HG02678 (cell line): ENCODE measurements around the gene HSFX3.
A peak's percentile ranks its signal among the peaks of the same experiment; 100 is the strongest.
"Not testable (repeated sequence)": the region's sequence is repeated elsewhere in the genome, so short reads cannot be mapped to it uniquely, and the experiment has no call there.

Source experiments
- ATAC-seq: cut with Tn5 transposase; IDR thresholded peaks from one replicate; pipeline ENCODE4 v1.9.1; 2021; ENCODE audit warnings: mild to moderate bottlenecking, moderate library complexity; ENCODE audit not compliant: unreplicated experiment

The HSFX3 gene, protein sequence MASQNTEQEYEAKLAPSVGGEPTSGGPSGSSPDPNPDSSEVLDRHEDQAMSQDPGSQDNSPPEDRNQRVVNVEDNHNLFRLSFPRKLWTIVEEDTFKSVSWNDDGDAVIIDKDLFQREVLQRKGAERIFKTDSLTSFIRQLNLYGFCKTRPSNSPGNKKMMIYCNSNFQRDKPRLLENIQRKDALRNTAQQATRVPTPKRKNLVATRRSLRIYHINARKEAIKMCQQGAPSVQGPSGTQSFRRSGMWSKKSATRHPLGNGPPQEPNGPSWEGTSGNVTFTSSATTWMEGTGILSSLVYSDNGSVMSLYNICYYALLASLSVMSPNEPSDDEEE

DNA sequence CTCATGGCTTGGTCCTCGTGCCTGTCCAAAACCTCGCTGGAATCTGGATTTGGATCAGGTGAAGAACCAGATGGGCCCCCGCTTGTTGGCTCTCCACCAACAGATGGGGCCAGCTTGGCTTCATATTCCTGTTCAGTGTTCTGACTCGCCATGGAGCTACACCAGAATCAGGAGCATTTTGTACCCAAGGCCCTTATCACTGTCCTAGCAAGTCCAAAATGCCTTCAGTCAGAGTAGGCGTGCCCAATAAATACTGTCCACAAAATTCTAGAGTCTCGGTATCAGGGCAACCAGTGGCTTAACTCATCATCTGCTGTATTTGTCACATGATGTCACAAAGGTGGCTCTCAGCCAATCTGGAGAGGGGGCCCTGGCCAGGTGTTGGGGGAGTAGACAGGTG is at the start of gene HSFX3:
Gene HSFX3 (minus strand): TSS at position 224 of the 400 bp plus-strand sequence. CDS start 72 bp downstream, at position 152.
- not testable (repeated sequence) for ATAC-seq

DNA sequence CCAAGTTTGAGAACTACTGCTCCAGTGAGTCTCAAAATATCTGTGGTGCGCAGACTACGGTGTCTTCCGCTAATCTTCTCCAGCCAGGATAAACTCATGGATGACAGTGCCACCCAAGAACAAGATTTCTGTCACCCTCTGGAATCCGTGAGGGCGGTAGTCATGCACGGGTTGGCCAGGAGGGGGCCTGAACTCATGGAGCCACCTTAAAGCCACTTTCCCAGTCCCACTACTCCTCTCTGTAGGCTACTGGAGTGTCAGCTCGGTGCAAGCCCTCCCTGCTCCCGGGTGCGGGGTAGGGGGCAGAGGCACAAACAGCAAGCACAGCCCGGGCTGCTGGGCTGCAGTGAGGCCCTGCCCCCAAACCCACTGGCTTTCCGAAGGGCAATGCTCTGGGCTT is 48.9 kb upstream of the HSFX3 start:
- not testable (repeated sequence) for ATAC-seq

DNA sequence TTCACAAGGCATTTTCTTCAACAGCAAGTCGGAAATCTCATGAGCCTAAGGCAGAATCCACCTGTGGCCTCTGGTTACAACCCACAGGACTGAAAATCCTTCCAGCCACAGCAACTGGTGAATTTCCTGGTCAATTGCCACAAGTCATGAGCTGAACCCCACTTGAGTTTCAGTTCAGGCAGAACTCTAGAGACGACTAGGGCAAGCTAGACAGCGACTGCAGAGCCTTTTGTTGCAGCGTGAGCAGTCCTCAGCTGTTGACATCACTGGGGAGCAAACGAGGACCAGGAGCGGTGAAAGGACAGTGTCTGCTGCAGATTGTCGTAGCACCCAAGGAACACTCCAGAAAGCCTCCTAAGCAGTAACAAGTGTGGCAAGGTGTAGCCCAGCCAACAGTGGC is 46.2 kb upstream of the HSFX3 start:
- ATAC-seq, result not testable (repeated sequence)

DNA sequence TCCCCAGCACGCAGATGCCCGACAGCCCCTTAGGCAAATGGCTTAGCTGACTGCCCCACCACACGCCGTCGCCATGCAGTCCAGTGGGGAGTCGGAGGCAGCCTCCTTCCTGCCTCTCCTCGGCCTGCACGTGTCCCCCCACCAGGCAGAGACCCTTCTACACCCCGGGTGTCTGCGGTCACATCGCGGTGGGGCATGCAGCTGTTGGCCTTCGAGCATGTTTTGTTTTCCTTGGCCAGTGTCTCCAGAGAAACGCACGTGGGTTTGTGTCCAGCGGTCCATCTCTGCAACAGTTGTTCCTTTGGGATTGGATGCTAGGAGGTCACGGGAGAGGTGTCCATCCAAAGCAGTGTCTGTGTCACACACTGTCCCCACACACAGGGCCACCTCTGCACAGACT is 45.5 kb upstream of the HSFX3 start, which contains the start of gene HSFX2:
Gene HSFX2 (minus strand): TSS at position 101 of the 400 bp plus-strand sequence. CDS start 614 bp downstream, outside the sequence.
- not testable (repeated sequence) for ATAC-seq

DNA sequence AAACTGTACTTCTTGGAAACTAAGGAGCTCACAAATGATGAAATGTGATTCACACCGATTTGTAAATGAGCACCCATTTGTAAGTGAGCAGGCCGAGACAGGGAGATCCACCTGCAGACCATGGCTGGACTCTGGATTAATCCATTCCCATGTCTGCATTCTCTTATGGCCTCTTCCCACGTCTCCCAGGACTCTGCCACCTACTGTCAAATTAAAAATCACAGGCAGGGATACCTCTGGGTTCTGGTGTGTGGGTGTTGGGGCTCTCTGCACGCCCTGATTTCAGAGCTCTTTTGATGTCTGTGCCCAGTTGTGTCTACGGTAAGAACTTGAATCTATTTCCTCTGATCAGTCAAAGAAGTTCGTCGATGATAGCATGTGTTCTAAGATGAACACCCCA is 41.3 kb upstream of the HSFX3 start:
- ATAC-seq, result not testable (repeated sequence)

DNA sequence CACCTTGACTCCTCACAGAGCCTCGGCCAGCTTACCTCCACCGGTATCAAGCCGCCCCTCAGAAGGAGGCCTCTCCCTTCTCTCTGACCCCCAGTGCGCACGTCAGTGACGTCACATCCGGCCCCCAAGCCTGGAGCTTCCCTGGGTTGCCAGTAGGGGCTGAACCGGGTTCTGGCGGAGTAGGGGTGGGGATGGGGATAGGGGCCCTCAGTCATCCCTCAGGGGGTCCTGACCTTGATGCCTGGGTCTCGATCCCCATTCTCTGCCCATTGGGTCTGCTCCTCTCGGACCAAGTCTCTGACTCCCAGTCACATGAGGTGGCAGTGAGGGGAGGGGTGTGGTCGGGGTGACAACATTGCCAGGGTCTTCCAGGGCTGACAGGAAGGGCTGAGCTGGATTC is 37.6 kb upstream of the HSFX3 start, which contains the start of gene MAGEA9B:
Gene MAGEA9B (minus strand): TSS at position 101 of the 400 bp plus-strand sequence. CDS start 4,280 bp downstream, outside the sequence.
- ATAC-seq, result not testable (repeated sequence)

DNA sequence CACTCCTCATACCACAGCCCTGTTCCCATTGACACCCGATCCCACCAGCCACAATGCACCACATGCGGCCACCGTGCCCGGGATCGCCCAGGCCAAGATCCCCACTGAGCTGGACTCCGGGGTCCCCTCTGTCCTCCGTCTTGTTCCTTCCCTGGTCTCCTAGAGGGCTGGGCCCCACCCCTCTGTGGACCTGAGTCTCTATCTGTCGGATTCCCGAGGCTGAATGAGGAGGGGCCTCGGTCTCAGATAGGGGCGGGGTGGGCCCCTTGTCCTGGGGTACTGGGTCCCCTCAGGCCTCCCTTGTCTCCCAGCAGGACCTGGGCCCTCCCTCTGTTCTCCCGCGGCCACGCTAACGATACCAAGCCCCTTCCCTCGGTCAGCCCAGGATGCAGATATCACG is 35.9 kb upstream of the HSFX3 start:
- not testable (repeated sequence) for ATAC-seq

DNA sequence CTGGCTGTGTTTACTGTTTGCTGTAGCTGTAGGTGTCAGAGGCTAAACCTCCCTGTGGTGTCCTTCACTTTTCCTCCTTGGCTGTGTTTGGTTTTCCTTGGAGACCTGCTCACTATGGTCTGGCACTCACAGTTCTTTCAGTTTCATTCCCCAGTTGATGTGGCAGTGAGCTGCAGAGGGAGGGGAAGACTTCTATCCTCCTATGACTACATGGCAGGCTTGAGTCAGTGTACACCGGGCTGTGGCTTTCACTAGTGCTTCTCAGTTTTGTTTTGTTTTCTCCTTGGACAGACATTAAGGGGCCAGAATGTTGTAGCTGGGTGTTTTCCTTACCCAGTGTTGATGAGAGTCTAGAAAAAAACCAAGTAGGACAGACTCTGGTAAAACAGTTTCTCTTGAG is 23.7 kb upstream of the HSFX3 start:
- peak; percentile 100 for ATAC-seq

DNA sequence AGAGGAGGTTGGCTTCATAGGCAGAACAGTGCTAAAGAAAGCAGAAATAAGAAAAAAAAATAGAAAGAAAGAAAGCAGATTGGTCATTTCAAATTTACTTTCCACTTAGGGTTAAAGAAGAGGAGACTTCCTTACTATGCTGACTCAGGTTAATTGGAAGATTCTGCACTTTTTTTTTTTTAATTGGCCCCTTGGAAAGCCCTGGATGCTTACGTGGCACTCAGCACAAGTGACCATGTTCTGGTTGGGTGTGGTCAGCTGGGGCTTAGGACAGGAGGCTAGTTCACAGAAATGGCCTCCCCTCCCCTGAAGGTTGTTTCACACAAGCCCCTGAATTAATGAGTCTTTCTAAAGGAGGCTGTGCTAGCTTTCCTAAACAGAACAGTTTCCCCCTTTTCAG is 23.0 kb upstream of the HSFX3 start:
- no peak for ATAC-seq

DNA sequence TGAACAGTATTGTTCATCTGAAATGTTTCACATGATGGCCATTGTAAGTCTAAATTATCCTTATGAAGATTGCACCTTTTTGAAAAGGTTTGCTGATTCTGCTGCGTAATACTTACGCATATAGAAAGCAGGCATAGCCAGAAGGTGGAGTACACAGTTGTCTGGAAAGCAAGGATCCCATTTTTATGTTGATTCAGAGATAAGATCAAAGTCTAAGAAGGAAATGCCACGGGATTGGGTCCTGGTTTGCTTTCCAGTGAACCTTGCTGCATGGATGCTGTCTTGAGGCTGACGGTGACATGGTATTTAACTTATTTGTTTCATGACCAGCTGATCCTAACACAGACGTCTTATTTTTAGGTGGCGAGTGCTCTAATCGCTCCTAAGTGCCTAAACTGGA is 22.0 kb upstream of the HSFX3 start:
- ATAC-seq, result no peak

DNA sequence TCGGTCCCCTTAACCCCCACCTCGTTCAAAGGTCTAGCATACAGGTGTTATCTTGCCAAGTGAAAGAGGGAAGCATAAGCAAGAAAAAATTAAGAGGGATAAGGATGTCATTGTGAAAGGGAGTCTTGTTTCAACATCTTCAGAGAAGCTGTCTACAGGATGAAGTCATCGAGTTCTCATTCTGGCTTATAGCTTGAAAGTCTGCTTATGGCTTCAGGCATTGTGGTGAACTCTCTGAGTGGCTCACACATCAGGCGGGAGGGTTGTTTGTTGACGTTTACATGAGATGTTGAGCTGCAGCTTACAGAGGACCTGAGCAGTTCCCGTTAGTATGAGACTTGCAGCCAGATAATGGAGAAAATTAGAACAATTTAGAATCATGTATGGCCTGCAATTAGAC is 20.9 kb upstream of the HSFX3 start:
- ATAC-seq, result no peak

DNA sequence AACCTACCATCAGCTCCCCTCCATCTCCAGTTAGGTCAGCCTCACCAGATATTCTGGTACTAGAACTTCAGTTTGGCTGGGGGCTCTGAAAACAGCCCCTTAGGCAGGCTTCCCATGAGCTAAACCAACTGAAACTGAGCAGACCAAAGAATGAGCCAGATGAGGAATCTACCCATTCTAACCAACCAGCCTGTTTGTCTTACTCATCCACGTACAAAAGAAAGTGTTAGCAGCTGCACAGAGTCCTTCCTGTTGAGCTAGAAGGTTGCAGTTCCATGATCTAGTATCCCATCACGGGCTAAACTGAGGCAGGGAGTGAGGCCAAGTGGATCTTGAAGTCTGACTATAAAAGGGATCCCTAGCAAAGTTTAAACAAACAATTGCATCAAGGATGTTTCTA is 20.0 kb upstream of the HSFX3 start:
- ATAC-seq, result no peak

DNA sequence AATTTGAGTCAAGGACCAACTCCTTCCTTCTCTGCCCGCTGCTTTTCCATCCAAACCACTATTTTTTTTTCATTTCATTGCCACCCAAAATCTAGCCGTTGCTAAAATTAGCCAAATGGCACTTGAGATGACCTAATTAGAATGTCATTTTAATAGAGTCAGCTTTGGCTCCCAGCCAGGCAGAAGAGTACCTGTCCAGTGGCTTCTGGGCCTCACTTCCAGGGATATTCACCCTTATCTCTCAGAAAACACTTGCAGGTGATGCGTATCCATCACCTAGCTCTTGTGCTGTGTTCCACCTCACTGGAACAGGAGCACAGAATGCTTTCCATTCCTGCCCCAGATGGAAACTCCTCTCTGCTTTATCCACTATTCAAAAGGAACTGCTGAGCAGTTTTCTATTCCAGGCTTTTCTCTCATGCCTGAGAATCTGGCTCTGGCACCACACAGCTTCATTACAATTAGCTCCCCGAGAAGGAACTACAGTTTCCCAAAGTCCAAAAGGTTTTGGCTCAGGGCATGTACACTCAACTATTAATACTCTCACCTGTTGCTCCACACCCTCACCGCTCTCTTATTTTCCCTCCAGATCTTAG is 19.1 kb upstream of the HSFX3 start:
- no peak for ATAC-seq

DNA sequence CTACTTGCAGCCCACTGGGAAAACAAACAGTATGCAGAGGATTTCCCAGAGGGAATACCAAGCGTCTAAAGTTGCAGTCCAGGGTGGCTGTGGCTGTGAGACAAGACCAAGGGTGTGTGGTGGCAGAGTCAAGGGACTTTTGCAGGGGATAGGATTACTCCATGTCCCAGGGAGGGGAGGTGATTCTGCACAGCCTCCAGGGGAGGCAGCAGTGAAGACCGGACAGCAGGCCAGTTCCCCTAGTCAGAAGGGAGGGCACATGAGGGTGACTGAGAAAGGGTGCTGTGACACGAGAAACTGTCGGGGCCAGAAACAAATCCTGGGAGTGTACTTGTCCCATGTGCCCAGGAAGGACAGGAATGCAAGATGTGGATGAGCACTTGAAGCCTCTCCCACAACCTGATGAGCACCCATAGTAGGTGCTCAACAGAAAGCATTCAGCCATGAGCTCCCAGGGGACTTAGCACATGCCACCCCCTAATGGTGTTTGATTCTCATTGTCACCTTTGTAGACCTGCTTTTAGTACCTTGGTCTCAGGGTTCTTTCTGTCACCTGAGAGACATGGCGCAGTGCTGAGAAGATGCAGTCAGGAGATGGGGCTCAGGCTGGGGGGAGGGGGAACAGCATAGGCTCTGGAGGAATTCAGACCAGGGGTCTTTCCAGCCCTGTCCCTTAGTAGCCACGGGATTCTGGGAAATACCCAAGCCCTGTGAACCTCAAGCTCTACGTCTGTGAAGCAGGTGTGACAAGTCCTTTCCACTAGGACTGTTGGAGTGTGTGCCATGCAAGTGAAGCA is 18.1 kb upstream of the HSFX3 start:
- no peak for ATAC-seq

DNA sequence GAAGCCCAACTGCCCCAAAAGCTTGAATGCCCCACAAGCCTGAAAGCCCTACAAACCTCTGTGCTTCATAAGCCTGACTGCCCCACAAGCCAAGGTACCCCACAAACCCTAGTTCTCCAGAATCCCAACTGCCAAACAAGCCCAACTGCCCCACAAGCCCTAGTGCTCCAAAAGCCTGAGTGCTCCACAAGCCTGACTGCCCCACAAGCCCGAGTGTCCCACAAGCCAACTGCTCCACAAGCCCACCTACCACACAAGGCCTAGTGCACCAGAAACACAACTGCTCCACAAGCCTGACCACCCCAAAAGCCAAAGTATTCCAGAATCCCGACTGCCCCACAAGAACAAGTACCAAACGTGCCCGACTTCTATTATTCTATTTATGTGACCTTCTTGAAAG is 13.6 kb upstream of the HSFX3 start:
- no peak for ATAC-seq

DNA sequence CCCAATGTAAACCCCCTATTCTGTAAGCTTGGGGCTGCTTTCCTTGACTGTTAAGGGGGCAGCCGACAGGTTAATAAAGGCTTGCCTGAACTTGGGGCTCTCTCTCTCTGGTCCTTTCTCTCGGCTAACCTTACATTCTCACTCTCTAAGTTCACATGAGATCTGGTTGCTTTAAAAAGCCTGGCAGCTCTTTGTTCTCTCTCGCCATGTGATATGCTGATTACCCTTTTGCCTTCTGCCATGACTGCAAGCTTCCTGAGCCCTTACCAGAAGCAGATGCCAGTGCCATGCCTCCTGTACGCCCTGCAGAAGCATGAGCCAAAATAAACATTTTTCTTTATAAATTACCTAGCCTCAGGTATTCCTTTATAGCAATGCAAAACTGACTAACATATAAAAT is 5.5 kb upstream of the HSFX3 start:
- ATAC-seq, result not testable (repeated sequence)

DNA sequence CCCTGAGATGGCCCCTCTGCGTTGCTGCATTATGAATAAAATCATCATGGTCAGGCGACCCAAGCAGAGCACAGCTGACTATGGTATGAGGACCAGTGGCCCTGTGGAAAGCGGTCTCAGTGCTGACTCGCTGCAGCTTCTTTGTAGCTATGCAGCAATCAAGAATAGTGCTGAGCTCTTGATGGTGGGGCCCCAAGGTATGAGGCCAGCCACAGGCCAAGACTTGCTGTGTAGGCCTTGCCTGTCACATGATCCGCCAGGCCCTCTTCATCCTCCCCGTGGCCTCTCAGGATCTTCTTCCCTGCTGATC is 2.2 kb upstream of the HSFX3 start:
- not testable (repeated sequence) for ATAC-seq

DNA sequence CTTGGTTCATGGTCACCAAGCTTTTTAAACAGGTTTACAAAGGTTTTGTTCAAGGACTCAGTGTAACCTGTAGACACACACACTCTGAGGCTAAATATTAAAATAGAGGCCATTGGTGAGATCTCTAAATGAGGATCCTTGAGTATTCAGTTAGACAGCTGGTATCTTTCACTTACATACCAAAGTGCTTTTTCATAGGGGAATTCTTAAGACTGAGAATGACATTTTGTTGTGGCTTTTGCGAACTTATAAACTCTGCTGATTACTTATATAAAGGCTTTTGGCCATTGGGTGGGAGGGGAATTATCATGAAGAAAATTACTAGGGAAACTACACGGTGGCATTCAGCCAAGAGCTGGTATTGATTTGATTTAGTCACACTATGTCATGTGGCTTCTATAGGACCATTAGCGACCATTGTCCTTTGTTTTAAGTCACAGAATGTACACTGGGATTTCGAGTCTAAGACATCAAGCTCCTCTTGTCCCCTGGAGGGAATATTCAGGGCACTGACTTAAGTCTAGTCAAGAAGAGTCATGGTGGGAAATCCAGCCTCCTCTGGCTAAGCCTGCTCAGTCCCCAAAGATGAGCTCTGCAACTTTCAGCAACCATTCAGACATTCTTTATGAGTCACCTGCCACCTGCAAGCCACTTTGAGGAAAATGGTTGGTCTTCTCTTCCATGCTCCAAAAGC is 1.7 kb upstream of the HSFX3 start:
- peak; percentile 52 for ATAC-seq

DNA sequence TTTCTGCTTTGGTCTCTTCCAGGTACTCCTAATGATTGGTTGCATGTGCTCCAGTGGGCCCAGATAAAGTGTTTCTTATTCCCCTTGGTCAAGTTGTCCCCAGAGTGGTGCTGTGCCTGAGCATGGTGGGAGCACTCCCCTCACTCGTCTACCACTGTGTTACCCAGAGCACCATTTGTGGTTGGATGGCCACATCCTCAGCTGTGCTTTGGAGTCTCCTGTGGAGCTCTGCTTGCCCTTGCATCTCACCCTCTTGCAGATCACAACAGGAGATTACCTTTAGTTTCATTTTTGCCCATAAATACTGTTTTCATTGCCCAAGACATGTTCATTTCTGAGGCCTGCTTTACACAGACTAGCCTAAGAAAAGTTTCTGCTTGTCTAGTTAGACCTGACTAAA is 730 bp upstream of the HSFX3 start:
- ATAC-seq, result not testable (repeated sequence)

DNA sequence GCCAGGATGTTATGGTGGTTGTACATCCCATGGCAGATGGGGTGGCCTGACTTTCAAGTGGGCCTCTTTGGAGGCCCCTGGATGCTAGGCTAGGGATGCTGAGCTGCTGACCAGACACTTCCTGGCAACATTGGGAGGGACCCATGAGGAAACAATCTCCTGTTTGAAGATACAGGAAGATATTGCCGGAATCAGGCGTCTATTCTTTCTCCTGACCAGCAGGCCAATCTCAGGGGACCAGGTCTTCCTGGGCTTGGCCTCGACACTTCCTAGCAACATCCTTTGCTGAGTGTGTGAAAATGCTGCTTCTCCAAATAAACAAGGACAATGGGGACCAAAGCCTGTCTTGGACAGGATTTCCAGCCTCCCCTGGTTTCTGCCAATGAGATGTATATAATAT is 1.9 kb downstream of the HSFX3 start:
- not testable (repeated sequence) for ATAC-seq

DNA sequence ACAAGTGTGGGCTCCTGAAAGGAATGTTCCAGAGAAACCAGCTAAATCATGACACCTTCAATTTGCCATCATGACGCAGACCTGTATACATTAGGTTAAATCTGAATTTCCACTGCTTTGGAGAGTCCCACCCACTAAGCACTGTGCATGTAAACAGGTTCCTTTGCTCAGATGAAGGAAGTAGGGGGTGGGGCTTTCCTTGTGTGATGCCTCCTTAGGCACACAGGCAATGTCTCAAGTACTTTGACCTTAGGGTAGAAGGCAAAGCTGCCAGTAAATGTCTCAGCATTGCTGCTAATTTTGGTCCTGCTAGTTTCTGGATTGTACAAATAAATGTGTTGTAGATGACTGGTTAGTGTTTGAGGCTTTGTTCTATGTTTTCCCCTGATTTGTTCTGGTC is 2.8 kb downstream of the HSFX3 start:
- not testable (repeated sequence) for ATAC-seq
